ENCODE measurements around the gene ZNF573.

DNA sequence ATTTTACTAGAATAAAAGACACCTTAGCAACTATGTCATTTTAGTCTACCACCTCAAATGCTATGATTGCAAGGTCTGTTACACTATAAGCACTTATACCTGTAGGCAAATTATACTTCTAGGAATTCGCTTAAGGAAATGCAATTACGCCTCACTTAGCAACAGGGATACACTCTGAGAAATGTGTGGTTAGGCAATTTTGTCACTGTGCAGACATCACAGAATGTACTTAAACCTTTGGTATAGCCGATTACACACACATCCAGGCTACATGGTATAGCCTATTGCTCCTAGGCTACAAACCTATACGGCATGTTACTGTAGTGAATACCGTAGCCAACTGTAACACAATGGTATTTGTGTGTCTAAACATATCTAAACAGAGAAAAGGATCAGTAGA lies 30.0 kb upstream of the ZNF573 start:
- TF ChIP-seq CTCF (IDR thresholded peaks at IDR 0.05), result no peak
- TF ChIP-seq POLR2A (IDR thresholded peaks at IDR 0.05), result no peak
